Stimulated activated CD4-positive, alpha-beta T cell treated with anti-CD3 and anti-CD28 coated beads, Interleukin-4, amount 100 ng/mL, for 24 hours (primary cell): Measurements from ENCODE around the gene DNAH8.

Experiments
- DNase-seq: peaks from one replicate; pipeline ENCODE4 v3.0.0-alpha.2; 2020

Gene DNAH8

GRCh38 chr6:38801305-38801704, 86.2 kb downstream of the DNAH8 start:
- no peak for DNase-seq

GRCh38 chr6:38802497-38802896, 87.4 kb downstream of the DNAH8 start:
- DNase-seq, result no peak

GRCh38 chr6:38803129-38803528, 88.0 kb downstream of the DNAH8 start:
- DNase-seq, result no peak

GRCh38 chr6:38804358-38804757, 89.2 kb downstream of the DNAH8 start:
- DNase-seq, result no peak

GRCh38 chr6:38805127-38805655, 90.1 kb downstream of the DNAH8 start:
- no peak for DNase-seq

- DNase-seq, result no peak
Measured at GRCh38 chr6:38805692-38806091, 90.6 kb downstream of the DNAH8 start.

- DNase-seq, result no peak
Measured at GRCh38 chr6:38806271-38806670, 91.2 kb downstream of the DNAH8 start.

GRCh38 chr6:38806833-38807232, 91.7 kb downstream of the DNAH8 start:
- DNase-seq, result no peak

GRCh38 chr6:38808039-38808438, 92.9 kb downstream of the DNAH8 start:
- no peak for DNase-seq

- no peak for DNase-seq
Measured at GRCh38 chr6:38813041-38813823, 98.1 kb downstream of the DNAH8 start.

- DNase-seq, result no peak
Measured at GRCh38 chr6:38814761-38815160, 99.7 kb downstream of the DNAH8 start.

GRCh38 chr6:38815250-38815649, 100.1 kb downstream of the DNAH8 start:
- no peak for DNase-seq

- no peak for DNase-seq
Measured at GRCh38 chr6:38818691-38819090, 103.6 kb downstream of the DNAH8 start.

- no peak for DNase-seq
Measured at GRCh38 chr6:38822963-38823362, 107.9 kb downstream of the DNAH8 start.

- no peak for DNase-seq
Measured at GRCh38 chr6:38824243-38824894, 109.3 kb downstream of the DNAH8 start.

GRCh38 chr6:38827024-38827423, 111.9 kb downstream of the DNAH8 start:
- no peak for DNase-seq

GRCh38 chr6:38831865-38832264, 116.8 kb downstream of the DNAH8 start:
- no peak for DNase-seq

GRCh38 chr6:38833320-38833719, 118.2 kb downstream of the DNAH8 start:
- no peak for DNase-seq

- DNase-seq, result no peak
Measured at GRCh38 chr6:38836585-38836984, 121.5 kb downstream of the DNAH8 start.

- no peak for DNase-seq
Measured at GRCh38 chr6:38837101-38837500, 122.0 kb downstream of the DNAH8 start.

GRCh38 chr6:38843798-38844197, 128.7 kb downstream of the DNAH8 start:
- no peak for DNase-seq

- DNase-seq, result no peak
Measured at GRCh38 chr6:38845931-38846330, 130.8 kb downstream of the DNAH8 start.

GRCh38 chr6:38846361-38846760, 131.2 kb downstream of the DNAH8 start:
- DNase-seq, result no peak

GRCh38 chr6:38846844-38847243, 131.7 kb downstream of the DNAH8 start:
- DNase-seq, result no peak
